Activated T-helper 1 cell treated with anti-CD3 and anti-CD28 coated beads, Interleukin-12 subunit alpha, Interleukin-12 subunit beta, Interleukin-2, Interleukin-4 antibody, amounts not matched to agents 30 ng/mL and 10 ng/mL and 1 ng/mL, durations not matched to agents 14 hours and 24 hours and 36 hours (primary cell): ENCODE measurements around the gene GIN1. TPM values are rescaled to one million over a fixed set of nuclear protein-coding genes. Genes with fewer than 3 reads are reported as not detected.
"Not testable (repeated sequence)": the region's sequence is repeated elsewhere in the genome, so short reads cannot be mapped to it uniquely, and the experiment has no call there.

ENCODE experiments used
- DNase-seq: peaks from one replicate; pipeline ENCODE4 v3.0.0; 2021; ENCODE audit warnings: low spot score
- H3K27ac Mint-ChIP-seq: one replicate; pipeline ENCODE4 v1.8.0; 2021; ENCODE audit warnings: mild to moderate bottlenecking, mixed read lengths
- H3K27me3 Mint-ChIP-seq: one replicate; pipeline ENCODE4 v1.8.0; 2022; ENCODE audit warnings: mild to moderate bottlenecking, moderate library complexity, mixed read lengths; ENCODE audit not compliant: insufficient read depth
- H3K36me3 Mint-ChIP-seq: one replicate; pipeline ENCODE4 v1.8.0; 2021; ENCODE audit warnings: low read depth, mixed read lengths
- H3K4me1 Mint-ChIP-seq: one replicate; pipeline ENCODE4 v1.8.0; 2021; ENCODE audit warnings: low read depth, mixed read lengths
- H3K4me3 Mint-ChIP-seq: one replicate; pipeline ENCODE4 v1.8.0; 2021; ENCODE audit warnings: mild to moderate bottlenecking, moderate library complexity, mixed read lengths
- H3K9me3 Mint-ChIP-seq: one replicate; pipeline ENCODE4 v1.8.0; 2021; ENCODE audit warnings: mixed read lengths
- intact Hi-C: fragments of 100-400 bp; cut with micrococcal nuclease; formaldehyde crosslinking; loops from one replicate; pipeline ENCODE4 v1.15.1; 2024
- total RNA-seq: library from RNA; stranded (reverse); gene quantifications from 2 replicates; pipeline ENCODE4 v1.2.3, GENCODE V29; 2022

The GIN1 gene
- 8.6 and 9.3 TPM in 2 replicates for total RNA-seq

DNA sequence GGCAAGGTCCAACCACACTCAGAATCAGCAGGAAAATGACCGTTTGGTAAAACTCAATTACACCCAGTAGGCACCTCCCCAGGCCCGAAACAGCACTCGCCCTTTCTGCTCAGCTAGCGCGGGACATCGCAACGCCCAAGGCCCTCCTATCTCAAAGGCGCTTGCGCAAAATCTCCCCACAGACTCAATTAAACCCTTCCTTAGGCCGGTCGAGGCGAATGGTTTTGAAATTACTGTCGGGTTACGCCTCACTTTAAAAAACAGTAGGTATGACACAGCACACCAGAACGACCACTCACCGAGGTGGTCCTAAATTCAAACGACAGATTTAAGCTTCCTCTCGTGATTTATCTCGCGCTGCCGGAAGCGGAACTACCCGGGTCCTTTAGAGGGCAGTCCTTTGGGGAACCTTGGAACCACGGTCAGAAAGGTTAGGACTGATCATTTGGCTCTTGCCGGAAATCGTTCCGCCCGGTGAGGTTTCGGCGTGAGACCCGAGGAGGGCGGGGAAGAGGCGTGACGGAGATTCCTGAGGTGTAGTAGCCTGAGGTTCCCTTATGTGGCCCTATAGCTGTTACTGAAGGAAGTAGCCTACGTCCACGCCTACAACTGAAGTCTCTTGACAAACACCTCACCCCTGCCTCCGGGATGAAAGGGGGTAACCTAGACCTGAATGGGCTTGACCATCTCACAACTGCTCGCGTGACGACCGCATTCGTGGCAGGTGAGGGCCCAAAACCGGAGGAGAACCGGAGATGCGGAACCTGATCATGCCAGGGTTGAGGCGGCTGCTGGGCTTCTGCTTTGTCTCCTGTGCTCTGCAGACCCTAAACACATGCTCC is at the start of gene GIN1, which contains the start of gene PPIP5K2:
TSS of gene GIN1 (minus strand) at position 374 of the 842 bp plus-strand sequence. CDS start 11,431 bp downstream, outside the sequence.
TSS of gene PPIP5K2 (plus strand) at position 537 of the 842 bp plus-strand sequence. CDS start 9,289 bp downstream, outside the sequence.
- Mint-ChIP-seq H3K4me3 (peak within 1 kb of the TSS; percentile 93), H3K27ac (peak within 1 kb of the TSS; percentile 96), H3K4me1 (peaks cover 41% of the 10 kb centered on the region), H3K36me3 (peaks cover 6% of the 10 kb centered on the region), H3K9me3 (no peaks in the 10 kb centered on the region), H3K27me3 (no peaks in the 10 kb centered on the region)
- intact Hi-C loops: loop anchor here (1.0 to 5.0 kb wide), 7 partner anchors 9 to 438 kb away; partner anchors contain the start of gene MACIR
- DNase-seq: peak; percentile 96

- intact Hi-C loops: no loop called here
- DNase-seq: no peak
- Mint-ChIP-seq H3K27ac (no peak overlapping the region), H3K36me3 (peaks cover 14% of the 10 kb centered on the region), H3K9me3 (no peaks in the 10 kb centered on the region), H3K27me3 (no peaks in the 10 kb centered on the region), H3K4me3 (no peak overlapping the region), H3K4me1 (no peaks in the 10 kb centered on the region)
Observed at GRCh38 chr5:103166706-103167105, 46.8 kb upstream of the GIN1 start.

GRCh38 chr5:103151156-103151555 is 31.2 kb upstream of the GIN1 start:
- Mint-ChIP-seq H3K9me3 (no peaks in the 10 kb centered on the region), H3K27ac (no peak overlapping the region), H3K4me1 (no peaks in the 10 kb centered on the region), H3K4me3 (no peak overlapping the region), H3K27me3 (no peaks in the 10 kb centered on the region), H3K36me3 (peaks cover 10% of the 10 kb centered on the region)
- intact Hi-C loops: no loop called here
- DNase-seq: no peak

- Mint-ChIP-seq H3K4me3 (no peak overlapping the region), H3K4me1 (no peaks in the 10 kb centered on the region), H3K9me3 (no peaks in the 10 kb centered on the region), H3K36me3 (peaks cover 3% of the 10 kb centered on the region), H3K27me3 (no peaks in the 10 kb centered on the region), H3K27ac (no peak overlapping the region)
- DNase-seq: no peak
- intact Hi-C loops: no loop called here
Observed at GRCh38 chr5:103148213-103148612, 28.3 kb upstream of the GIN1 start.

- H3K36me3 Mint-ChIP-seq: no peaks in the 10 kb centered on the region
- H3K4me1 Mint-ChIP-seq: no peaks in the 10 kb centered on the region
- no peak overlapping the region for H3K4me3 Mint-ChIP-seq
- H3K27ac Mint-ChIP-seq: no peak overlapping the region
- no peak for DNase-seq
- intact Hi-C loops: no loop called here
- no peaks in the 10 kb centered on the region for H3K27me3 Mint-ChIP-seq
- no peaks in the 10 kb centered on the region for H3K9me3 Mint-ChIP-seq
Observed at GRCh38 chr5:103145196-103145595, 25.3 kb upstream of the GIN1 start.

DNA sequence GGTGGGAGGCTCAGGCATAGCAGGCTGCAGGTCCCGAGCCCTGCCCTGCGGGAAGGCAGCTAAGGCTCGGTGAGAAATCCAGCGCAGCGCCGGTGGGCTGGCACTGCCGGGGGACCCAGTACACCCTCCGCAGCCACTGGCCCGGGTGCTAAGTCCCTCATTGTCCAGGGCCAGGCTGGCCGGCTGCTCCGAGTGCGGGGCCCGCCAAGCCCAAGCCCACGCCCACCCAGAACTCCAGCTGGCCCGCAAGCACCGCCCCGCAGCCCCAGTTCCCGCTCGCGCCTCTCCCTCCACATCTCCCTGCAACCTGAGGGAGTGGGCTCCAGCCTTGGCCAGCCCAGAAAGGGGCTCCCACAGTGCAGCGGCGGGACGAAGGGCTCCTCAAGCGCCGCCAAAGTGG is 22.2 kb upstream of the GIN1 start:
- H3K36me3 Mint-ChIP-seq, H3K27me3 Mint-ChIP-seq, DNase-seq, H3K27ac Mint-ChIP-seq, H3K4me3 Mint-ChIP-seq, intact Hi-C loops, H3K9me3 Mint-ChIP-seq, H3K4me1 Mint-ChIP-seq: not testable (repeated sequence)

GRCh38 chr5:103139264-103139865 is 19.4 kb upstream of the GIN1 start:
- Mint-ChIP-seq H3K4me1 (peaks cover 5% of the 10 kb centered on the region), H3K27me3 (no peaks in the 10 kb centered on the region), H3K9me3 (no peaks in the 10 kb centered on the region), H3K27ac (no peak overlapping the region), H3K36me3 (peaks cover 8% of the 10 kb centered on the region), H3K4me3 (no peak overlapping the region)
- peak; percentile 61 for DNase-seq
- intact Hi-C loops: loop anchor here (1.0 to 5.0 kb wide), 10 partner anchors 19 to 603 kb away; partner anchors contain the start of genes GIN1 and PPIP5K2

DNA sequence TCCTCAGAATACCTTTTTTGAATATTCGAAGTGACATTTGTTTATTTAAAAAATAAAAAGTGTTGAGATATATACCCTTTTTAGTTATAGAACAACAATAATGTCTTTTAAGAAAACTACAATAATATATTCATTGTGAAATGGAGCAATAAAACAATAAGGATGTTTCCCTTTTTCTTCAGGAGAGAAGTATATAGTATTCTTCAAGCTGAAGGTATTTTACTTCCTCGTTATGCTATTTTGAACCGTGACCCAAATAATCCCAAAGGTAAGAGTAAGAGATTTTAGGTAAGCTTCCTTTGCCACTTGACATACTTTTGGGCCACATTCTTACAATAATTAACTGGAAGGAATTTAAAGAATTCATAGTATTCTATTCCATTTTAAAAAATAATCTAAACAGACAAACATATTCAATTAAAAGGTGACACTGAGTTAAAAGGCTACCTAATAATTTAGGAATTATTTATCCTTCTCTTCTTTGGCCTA is 18.3 kb upstream of the GIN1 start:
- Mint-ChIP-seq H3K9me3 (no peaks in the 10 kb centered on the region), H3K36me3 (peaks cover 8% of the 10 kb centered on the region), H3K4me3 (no peak overlapping the region), H3K4me1 (peaks cover 7% of the 10 kb centered on the region), H3K27me3 (no peaks in the 10 kb centered on the region), H3K27ac (no peak overlapping the region)
- no peak for DNase-seq
- intact Hi-C loops: loop anchor here (2.0 to 5.0 kb wide), 4 partner anchors 97 to 271 kb away; no protein-coding TSS in a partner anchor

- Mint-ChIP-seq H3K4me1 (peaks cover 19% of the 10 kb centered on the region), H3K9me3 (no peaks in the 10 kb centered on the region), H3K27ac (no peak overlapping the region), H3K36me3 (peaks cover 19% of the 10 kb centered on the region), H3K4me3 (no peak overlapping the region), H3K27me3 (no peaks in the 10 kb centered on the region)
- DNase-seq: no peak
- intact Hi-C loops: loop anchor here (5.0 kb wide), 2 partner anchors 193 to 268 kb away; no protein-coding TSS in a partner anchor
Observed at GRCh38 chr5:103135461-103135860, 15.5 kb upstream of the GIN1 start.

GRCh38 chr5:103133231-103133630 is 13.3 kb upstream of the GIN1 start:
- Mint-ChIP-seq H3K9me3 (no peaks in the 10 kb centered on the region), H3K4me1 (peaks cover 28% of the 10 kb centered on the region), H3K4me3 (no peak overlapping the region), H3K27ac (no peak overlapping the region), H3K36me3 (peaks cover 17% of the 10 kb centered on the region), H3K27me3 (no peaks in the 10 kb centered on the region)
- intact Hi-C loops: no loop called here
- DNase-seq: no peak

GRCh38 chr5:103132684-103133083 is 12.7 kb upstream of the GIN1 start:
- peaks cover 29% of the 10 kb centered on the region for H3K4me1 Mint-ChIP-seq
- H3K27ac Mint-ChIP-seq: no peak overlapping the region
- DNase-seq: no peak
- H3K36me3 Mint-ChIP-seq: peaks cover 17% of the 10 kb centered on the region
- H3K27me3 Mint-ChIP-seq: no peaks in the 10 kb centered on the region
- no peaks in the 10 kb centered on the region for H3K9me3 Mint-ChIP-seq
- intact Hi-C loops: no loop called here
- H3K4me3 Mint-ChIP-seq: no peak overlapping the region

GRCh38 chr5:103128202-103128601 is 8.3 kb upstream of the GIN1 start:
- Mint-ChIP-seq H3K36me3 (peaks cover 18% of the 10 kb centered on the region), H3K27me3 (no peaks in the 10 kb centered on the region), H3K9me3 (no peaks in the 10 kb centered on the region), H3K4me3 (no peak overlapping the region), H3K27ac (no peak overlapping the region), H3K4me1 (peaks cover 26% of the 10 kb centered on the region)
- intact Hi-C loops: no loop called here
- no peak for DNase-seq

GRCh38 chr5:103127292-103127817 is 7.4 kb upstream of the GIN1 start:
- Mint-ChIP-seq H3K36me3 (peaks cover 16% of the 10 kb centered on the region), H3K27ac (no peak overlapping the region), H3K4me1 (peaks cover 27% of the 10 kb centered on the region), H3K27me3 (no peaks in the 10 kb centered on the region), H3K4me3 (no peak overlapping the region), H3K9me3 (no peaks in the 10 kb centered on the region)
- intact Hi-C loops: no loop called here
- no peak for DNase-seq
